Chondrocyte (in vitro differentiated cells): ENCODE data around the gene CHST3. TPM values are rescaled to one million over a fixed set of nuclear protein-coding genes. Genes with fewer than 3 reads are reported as not detected.

ENCODE experiments used
- DNase-seq: peaks from one replicate; pipeline ENCODE4 v3.0.0; 2021; ENCODE audit warnings: mixed read lengths, low spot score
- H3K27ac Mint-ChIP-seq: one replicate; pipeline ENCODE4 v1.8.0; 2021; ENCODE audit warnings: mild to moderate bottlenecking, moderate library complexity, mixed read lengths; ENCODE audit not compliant: unreplicated experiment
- H3K27me3 Mint-ChIP-seq: 2 replicates; pipeline ENCODE4 v1.8.0; 2021; ENCODE audit warnings: low read depth, mixed read lengths
- H3K36me3 Mint-ChIP-seq: 2 replicates; pipeline ENCODE4 v1.8.0; 2021; ENCODE audit warnings: low read depth, mixed read lengths
- H3K4me1 Mint-ChIP-seq: 2 replicates; pipeline ENCODE4 v1.8.0; 2021; ENCODE audit warnings: low read depth, mild to moderate bottlenecking, mixed read lengths
- H3K4me3 Mint-ChIP-seq: one replicate; pipeline ENCODE4 v1.8.0; 2021; ENCODE audit warnings: mild to moderate bottlenecking, moderate library complexity, mixed read lengths; ENCODE audit not compliant: unreplicated experiment
- H3K9me3 Mint-ChIP-seq: 2 replicates; pipeline ENCODE4 v1.8.0; 2021; ENCODE audit warnings: low read depth, mixed read lengths
- CTCF ChIP-seq: fragments of 200-600 bp; sonication (generic); IDR thresholded peaks from 2 replicates; pipeline ENCODE4 v1.5.0; 2021; ENCODE audit warnings: antibody characterized with exemption, mild to moderate bottlenecking, moderate library complexity
- total RNA-seq: library from RNA; stranded (reverse); gene quantifications from 3 replicates; pipeline ENCODE4 v1.2.1, GENCODE V29; 2021

The CHST3 gene
- total RNA-seq, 1 donor from 2014 or later: 63.2 TPM

GRCh38 chr10:72002354-72003295, 38.4 kb downstream of the CHST3 start:
- DNase-seq: no peak
- no peak overlapping the region for H3K27ac Mint-ChIP-seq
- peaks cover 7% of the 10 kb centered on the region for H3K36me3 Mint-ChIP-seq
- TF ChIP-seq CTCF: no peak
- no peaks in the 10 kb centered on the region for H3K9me3 Mint-ChIP-seq
- peaks cover 44% of the 10 kb centered on the region for H3K4me1 Mint-ChIP-seq
- no peak overlapping the region for H3K4me3 Mint-ChIP-seq
- no peaks in the 10 kb centered on the region for H3K27me3 Mint-ChIP-seq

- Mint-ChIP-seq H3K4me3 (no peak overlapping the region), H3K27me3 (no peaks in the 10 kb centered on the region), H3K36me3 (peaks cover 18% of the 10 kb centered on the region), H3K9me3 (no peaks in the 10 kb centered on the region), H3K4me1 (peaks cover 36% of the 10 kb centered on the region), H3K27ac (no peak overlapping the region)
- no peak for DNase-seq
- TF ChIP-seq CTCF: no peak
Measured at GRCh38 chr10:72006026-72006425, 41.8 kb downstream of the CHST3 start.

- no peak for DNase-seq
- no peak overlapping the region for H3K4me3 Mint-ChIP-seq
- no peaks in the 10 kb centered on the region for H3K27me3 Mint-ChIP-seq
- no peaks in the 10 kb centered on the region for H3K9me3 Mint-ChIP-seq
- no peak overlapping the region for H3K27ac Mint-ChIP-seq
- H3K36me3 Mint-ChIP-seq: peaks cover 22% of the 10 kb centered on the region
- H3K4me1 Mint-ChIP-seq: peaks cover 29% of the 10 kb centered on the region
- TF ChIP-seq CTCF: no peak
Measured at GRCh38 chr10:72007246-72007892, 43.2 kb downstream of the CHST3 start.

- Mint-ChIP-seq H3K4me3 (no peak overlapping the region), H3K4me1 (peaks cover 32% of the 10 kb centered on the region), H3K27ac (peak overlapping the region; percentile 99), H3K27me3 (no peaks in the 10 kb centered on the region), H3K36me3 (peaks cover 25% of the 10 kb centered on the region), H3K9me3 (no peaks in the 10 kb centered on the region)
- DNase-seq: no peak
- TF ChIP-seq CTCF: no peak
Measured at GRCh38 chr10:72008096-72008981, 44.1 kb downstream of the CHST3 start.

GRCh38 chr10:72009051-72009424, 44.8 kb downstream of the CHST3 start:
- TF ChIP-seq CTCF: no peak
- peaks cover 25% of the 10 kb centered on the region for H3K36me3 Mint-ChIP-seq
- no peaks in the 10 kb centered on the region for H3K27me3 Mint-ChIP-seq
- peaks cover 33% of the 10 kb centered on the region for H3K4me1 Mint-ChIP-seq
- no peak for DNase-seq
- H3K9me3 Mint-ChIP-seq: no peaks in the 10 kb centered on the region
- H3K4me3 Mint-ChIP-seq: peak overlapping the region; percentile 62
- H3K27ac Mint-ChIP-seq: peak overlapping the region; percentile 99
